ENCODE data around the gene CHPF2. TPM values are rescaled to one million over a fixed set of nuclear protein-coding genes. Genes with fewer than 3 reads are reported as not detected.

The CHPF2 gene
- total and polyA plus RNA-seq, 9 donors = 8.4 to 36.2 (median 27.9) TPM

DNA sequence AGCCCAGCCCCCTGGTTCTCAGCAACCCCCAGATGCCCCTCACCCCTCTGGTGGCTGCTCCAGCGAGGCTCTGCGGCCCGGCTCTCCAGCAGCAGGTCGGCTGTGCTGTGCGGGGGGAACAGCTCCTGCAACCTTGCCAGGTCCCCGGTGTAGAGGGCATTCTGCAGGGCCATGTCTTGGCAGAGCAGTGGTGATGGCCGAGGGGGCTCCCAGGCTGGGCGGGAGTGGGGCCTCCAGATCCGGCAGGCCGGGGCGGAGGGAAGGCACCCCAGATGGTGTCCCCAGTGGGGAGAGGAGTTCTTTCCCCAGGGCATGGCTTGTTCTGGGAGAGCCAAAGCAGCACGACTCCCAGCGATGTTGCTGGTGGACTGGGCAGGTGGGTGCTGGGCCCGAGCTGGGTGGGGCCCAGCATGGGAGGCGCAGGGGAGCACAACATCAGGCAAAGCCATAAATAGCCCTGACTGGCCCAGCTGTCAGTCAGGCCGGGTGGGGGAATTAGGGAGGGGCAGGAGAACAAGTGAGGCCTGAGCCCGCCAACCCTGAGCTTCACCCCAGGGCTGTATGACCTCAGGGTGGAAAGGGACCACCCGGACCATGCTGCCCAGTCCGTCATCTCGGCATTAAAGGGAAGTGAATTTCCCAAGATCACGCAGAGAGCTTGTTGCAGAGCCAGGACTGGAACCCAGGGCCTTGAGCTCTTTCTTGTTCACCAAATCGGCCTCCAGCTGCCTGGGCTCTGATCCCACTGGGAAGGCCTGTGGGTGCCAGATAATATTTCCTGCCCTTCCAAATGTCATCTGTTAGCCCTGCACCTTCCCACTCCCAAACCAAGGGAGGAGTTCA, 44.7 kb upstream of the CHPF2 start:
- TF ChIP-seq POLR2A (IDR thresholded peaks at IDR 0.05) (no peak), EP300 (IDR thresholded peaks at IDR 0.05) (no peak)
- TF ChIP-seq, protein P1, sequence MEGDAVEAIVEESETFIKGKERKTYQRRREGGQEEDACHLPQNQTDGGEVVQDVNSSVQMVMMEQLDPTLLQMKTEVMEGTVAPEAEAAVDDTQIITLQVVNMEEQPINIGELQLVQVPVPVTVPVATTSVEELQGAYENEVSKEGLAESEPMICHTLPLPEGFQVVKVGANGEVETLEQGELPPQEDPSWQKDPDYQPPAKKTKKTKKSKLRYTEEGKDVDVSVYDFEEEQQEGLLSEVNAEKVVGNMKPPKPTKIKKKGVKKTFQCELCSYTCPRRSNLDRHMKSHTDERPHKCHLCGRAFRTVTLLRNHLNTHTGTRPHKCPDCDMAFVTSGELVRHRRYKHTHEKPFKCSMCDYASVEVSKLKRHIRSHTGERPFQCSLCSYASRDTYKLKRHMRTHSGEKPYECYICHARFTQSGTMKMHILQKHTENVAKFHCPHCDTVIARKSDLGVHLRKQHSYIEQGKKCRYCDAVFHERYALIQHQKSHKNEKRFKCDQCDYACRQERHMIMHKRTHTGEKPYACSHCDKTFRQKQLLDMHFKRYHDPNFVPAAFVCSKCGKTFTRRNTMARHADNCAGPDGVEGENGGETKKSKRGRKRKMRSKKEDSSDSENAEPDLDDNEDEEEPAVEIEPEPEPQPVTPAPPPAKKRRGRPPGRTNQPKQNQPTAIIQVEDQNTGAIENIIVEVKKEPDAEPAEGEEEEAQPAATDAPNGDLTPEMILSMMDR (IDR thresholded peaks at IDR 0.05) = no peak
- no peaks in the 10 kb centered on the region for H3K36me3 ChIP-seq
- WGBS, 3 donors = 69 to 73% (median 70%) methylated on average over 22 of the region's 22 CpGs
- no peaks in the 10 kb centered on the region for H3K4me1 ChIP-seq (ENCODE audit: insufficient read depth)
- H3K4me3 ChIP-seq = no peak overlapping the region
- intact Hi-C loops (cut with DNase I) = no loop called here
- no peaks in the 10 kb centered on the region for H3K9me3 ChIP-seq
- no peak overlapping the region for H3K27ac ChIP-seq
- no peak for DNase-seq
- H3K27me3 ChIP-seq = no peaks in the 10 kb centered on the region

DNA sequence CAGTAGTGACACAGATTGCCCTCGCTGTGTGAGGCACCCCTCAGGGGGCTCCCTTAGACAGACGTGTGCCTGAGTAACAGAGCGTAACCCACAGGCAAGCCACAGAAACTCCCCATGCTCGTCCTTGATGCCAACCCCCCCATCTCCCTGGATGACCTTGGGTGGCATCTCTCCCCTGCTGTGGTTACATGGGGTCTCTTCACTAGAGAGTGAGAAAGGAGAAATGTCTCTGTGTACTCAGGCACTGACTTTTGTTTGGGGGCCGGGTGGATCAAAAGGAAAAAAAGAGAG, 44.1 kb upstream of the CHPF2 start:
- intact Hi-C loops (cut with DNase I) = no loop called here
- Histone ChIP-seq H3K27me3 (no peaks in the 10 kb centered on the region), H3K4me3 (no peak overlapping the region), H3K36me3 (no peaks in the 10 kb centered on the region), H3K9me3 (no peaks in the 10 kb centered on the region), H3K4me1 (ENCODE audit: insufficient read depth) (no peaks in the 10 kb centered on the region), H3K27ac (no peak overlapping the region)
- 47 to 64% (median 54%) methylated on average over 5 of the region's 5 CpGs for WGBS, 3 donors
- DNase-seq = no peak
- TF ChIP-seq EP300 (IDR thresholded peaks at IDR 0.05) (no peak), POLR2A (IDR thresholded peaks at IDR 0.05) (no peak)

DNA sequence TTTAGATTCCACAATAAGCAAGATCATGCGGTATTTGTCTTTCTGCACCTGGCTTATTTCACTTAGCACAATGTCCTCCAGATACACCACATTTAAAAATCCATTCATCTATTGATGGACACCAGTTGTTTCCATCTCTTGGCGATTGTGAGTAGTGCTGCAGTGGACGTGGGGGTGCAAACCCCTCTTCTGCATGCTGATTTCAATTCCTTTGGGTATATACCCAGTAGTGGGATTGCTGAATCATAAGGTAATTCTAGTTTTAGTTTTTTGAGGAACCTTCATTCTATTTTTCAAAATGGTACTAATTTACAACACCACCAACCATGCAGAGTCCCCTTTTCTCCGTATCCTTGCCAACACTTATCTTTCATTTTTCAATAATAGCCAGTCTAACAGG, 43.2 kb upstream of the CHPF2 start:
- 66 to 76% (median 67%) methylated on average over 4 of the region's 4 CpGs for WGBS, 3 donors
- H3K4me1 ChIP-seq (ENCODE audit: insufficient read depth) = no peaks in the 10 kb centered on the region

DNA sequence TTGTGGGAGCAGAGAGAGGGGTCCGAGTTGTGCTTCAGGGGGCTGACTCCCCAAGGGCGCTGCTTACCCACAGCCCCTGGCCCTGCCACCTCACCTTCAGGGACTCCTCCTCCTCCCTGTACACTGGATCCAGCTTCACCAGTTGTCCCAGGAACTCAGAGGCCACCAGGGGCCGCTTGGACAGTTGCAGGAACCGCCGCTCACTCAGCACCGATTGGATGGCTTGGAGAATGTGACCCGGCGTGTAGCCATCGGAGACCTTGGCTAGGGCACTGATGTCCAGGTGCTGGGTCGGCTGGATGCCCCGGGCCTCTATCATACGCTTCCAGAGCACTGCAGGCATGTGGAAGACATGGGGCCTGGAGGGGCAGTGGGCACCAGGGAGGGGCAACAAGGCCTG, 40.7 kb upstream of the CHPF2 start:
- intact Hi-C loops (cut with DNase I) = no loop called here
- Histone ChIP-seq H3K27ac (no peak overlapping the region), H3K9me3 (no peaks in the 10 kb centered on the region), H3K4me1 (ENCODE audit: insufficient read depth) (no peaks in the 10 kb centered on the region), H3K4me3 (no peak overlapping the region), H3K27me3 (no peaks in the 10 kb centered on the region), H3K36me3 (no peaks in the 10 kb centered on the region)
- TF ChIP-seq POLR2A (IDR thresholded peaks at IDR 0.05) = no peak
- TF ChIP-seq, protein P1 (IDR thresholded peaks at IDR 0.05) = no peak
- no peak for TF ChIP-seq EP300 (IDR thresholded peaks at IDR 0.05)
- DNase-seq = no peak
- 72 to 79% (median 75%) methylated on average over 12 of the region's 12 CpGs for WGBS, 3 donors

More for the DNA sequence above, 43.2 kb upstream of the CHPF2 start:
- Histone ChIP-seq H3K36me3 (no peaks in the 10 kb centered on the region), H3K9me3 (no peaks in the 10 kb centered on the region), H3K27ac (no peak overlapping the region), H3K27me3 (no peaks in the 10 kb centered on the region), H3K4me3 (no peak overlapping the region)
- intact Hi-C loops (cut with DNase I) = no loop called here
- no peak for DNase-seq
- TF ChIP-seq POLR2A (IDR thresholded peaks at IDR 0.05) = no peak

DNA sequence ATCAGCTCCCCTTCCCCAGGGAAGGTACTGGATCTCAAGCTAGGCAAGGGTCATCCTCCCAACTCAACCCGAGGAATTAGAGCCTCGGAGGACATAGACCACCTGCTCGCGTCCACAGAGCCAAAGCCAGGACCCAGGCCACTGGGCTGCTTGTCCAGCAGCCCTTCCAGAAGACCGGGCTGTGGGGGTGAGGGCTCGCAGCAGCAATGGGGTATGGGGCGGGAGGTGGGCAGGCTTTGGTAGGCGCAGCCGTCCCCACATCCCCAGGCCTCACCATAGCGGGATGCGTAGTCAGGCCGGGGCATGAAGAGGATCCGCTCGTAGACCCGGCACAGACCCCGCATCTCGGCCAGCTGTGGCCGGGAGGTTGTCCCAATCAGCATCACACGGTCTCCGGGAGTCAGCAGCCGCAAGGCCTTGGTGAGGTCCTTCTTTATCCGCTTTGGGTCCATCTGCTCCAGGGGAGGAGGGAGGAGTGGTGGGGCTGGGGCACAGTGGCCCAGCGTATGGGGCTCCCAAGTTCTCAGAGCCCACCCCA, 40.2 kb upstream of the CHPF2 start:
- TF ChIP-seq EP300 (IDR thresholded peaks at IDR 0.05) = no peak
- TF ChIP-seq POLR2A (IDR thresholded peaks at IDR 0.05) = no peak
- TF ChIP-seq, protein P1 (IDR thresholded peaks at IDR 0.05) = no peak
- no peaks in the 10 kb centered on the region for H3K4me1 ChIP-seq (ENCODE audit: insufficient read depth)
- H3K27me3 ChIP-seq = no peaks in the 10 kb centered on the region
- no peaks in the 10 kb centered on the region for H3K36me3 ChIP-seq
- WGBS, 3 donors = 90 to 92% (median 92%) methylated on average over 15 to 23 of the region's 23 CpGs
- H3K4me3 ChIP-seq = no peak overlapping the region
- no peak overlapping the region for H3K27ac ChIP-seq
- no peak for DNase-seq
- intact Hi-C loops (cut with DNase I) = no loop called here
- H3K9me3 ChIP-seq = no peaks in the 10 kb centered on the region
